HG02623 (cell line): ENCODE measurements around the gene KCNK4.
"Not testable (repeated sequence)": the region's sequence is repeated elsewhere in the genome, so short reads cannot be mapped to it uniquely, and the experiment has no call there.

ENCODE experiments used
- ATAC-seq: cut with Tn5 transposase; IDR thresholded peaks from one replicate; pipeline ENCODE4 v1.9.1; 2021; ENCODE audit warnings: moderate library complexity; ENCODE audit not compliant: unreplicated experiment

The KCNK4 gene

DNA sequence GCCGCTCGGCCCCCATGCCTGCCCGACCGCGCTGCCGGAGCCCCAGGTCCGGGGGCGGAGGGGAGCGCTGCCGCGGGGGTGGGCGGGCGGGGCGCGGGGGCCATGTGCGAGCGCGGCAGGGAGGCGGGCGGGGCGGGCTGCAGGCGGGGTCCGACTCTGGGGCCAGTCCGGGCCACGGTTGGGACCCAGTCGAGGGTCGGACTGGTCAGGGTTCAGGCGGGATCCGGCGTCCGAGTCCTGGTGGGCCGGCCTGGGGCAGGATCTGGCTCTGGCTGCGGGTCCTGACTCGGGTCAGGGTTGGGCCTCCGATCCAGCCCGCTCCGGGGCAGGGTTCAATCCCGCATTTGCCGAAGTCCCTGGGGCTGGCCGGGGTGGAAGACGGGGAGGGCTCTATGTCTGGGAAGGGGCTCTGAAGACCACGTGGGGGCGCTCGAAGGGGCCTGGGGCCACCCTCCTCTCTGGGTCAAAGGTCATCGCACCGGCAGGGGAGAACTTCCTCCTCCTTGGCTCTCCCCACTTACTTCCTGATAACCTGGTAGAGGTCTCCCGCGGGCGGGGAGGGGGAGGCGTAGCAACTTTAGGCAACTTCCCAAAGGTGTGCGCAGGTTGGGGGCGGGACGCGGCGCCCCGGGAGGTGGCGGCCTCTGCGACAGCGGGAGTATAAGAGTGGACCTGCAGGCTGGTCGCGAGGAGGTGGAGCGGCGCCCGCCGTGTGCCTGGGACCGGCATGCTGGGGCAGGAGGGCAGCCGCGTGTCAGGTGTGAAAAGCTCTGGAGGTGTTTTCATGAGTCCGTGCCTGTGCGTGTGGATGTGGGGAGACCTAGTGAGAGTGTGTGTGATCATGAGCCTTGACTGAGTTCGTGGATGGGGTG, 14.8 kb downstream of the KCNK4 start:
- ATAC-seq = peak; percentile 15

- ATAC-seq = no peak
These were observed 15.4 kb downstream of the KCNK4 start for GRCh38 chr11:64306563-64306875.

- no peak for ATAC-seq
These were observed 15.9 kb downstream of the KCNK4 start for GRCh38 chr11:64306876-64307622.

- not testable (repeated sequence) for ATAC-seq
These were observed 16.7 kb downstream of the KCNK4 start for GRCh38 chr11:64307795-64308194.

- no peak for ATAC-seq
These were observed 21.8 kb downstream of the KCNK4 start for GRCh38 chr11:64312947-64313346.

DNA sequence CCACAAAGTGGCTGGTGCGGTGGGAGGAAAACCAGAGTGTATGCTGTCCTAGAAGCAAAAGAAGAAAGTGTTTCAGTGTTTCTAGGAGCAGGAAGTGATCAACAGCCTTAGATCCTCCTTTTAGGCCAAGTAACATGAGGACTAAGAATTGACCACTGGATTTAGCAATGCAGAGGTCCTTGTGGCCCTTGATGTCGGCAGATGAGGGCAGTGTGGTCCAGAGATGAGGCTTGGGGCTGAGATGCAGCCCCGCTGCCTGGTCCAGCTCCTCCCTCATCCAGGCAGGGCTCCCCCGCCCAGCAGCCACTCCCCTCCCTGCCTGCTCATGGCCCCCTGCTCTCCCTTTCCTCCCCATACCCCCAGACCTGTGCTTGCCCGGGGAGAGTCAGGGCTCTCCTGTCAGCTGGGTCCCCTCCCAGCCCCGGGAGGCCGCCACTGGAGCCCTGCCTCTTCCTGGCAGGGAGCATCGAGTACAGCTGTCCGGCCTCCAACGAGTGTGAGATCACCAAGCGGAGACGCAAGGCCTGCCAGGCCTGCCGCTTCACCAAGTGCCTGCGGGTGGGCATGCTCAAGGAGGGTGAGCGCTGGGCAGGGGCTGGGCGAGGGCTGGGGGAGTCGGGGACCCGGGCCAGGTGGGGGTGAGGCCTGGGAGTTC, 22.5 kb downstream of the KCNK4 start:
- no peak for ATAC-seq

DNA sequence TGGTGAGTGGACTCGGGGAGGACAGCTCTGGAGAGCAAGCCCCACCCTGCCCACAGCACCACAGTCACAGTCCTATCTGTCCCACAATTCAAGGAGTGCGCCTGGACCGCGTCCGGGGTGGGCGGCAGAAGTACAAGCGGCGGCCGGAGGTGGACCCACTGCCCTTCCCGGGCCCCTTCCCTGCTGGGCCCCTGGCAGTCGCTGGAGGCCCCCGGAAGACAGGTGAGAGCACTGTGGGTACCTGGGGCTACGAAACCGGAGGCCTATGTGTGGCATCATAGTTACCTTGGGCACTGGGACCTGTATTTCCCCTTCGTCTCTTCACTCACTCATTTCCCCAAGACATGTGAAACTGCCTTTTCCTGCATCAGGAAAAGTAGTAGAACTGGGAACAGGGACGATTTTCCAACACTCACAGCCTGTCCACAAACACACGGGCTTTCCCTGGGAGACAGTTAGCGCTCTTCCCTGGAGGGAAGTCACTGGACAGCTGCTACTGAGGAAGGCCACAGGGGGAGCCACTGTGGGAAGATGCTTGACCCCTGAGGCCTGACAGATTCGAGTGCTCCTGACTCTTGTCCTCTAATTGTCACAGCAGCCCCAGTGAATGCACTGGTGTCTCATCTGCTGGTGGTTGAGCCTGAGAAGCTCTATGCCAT, 23.2 kb downstream of the KCNK4 start:
- no peak for ATAC-seq

DNA sequence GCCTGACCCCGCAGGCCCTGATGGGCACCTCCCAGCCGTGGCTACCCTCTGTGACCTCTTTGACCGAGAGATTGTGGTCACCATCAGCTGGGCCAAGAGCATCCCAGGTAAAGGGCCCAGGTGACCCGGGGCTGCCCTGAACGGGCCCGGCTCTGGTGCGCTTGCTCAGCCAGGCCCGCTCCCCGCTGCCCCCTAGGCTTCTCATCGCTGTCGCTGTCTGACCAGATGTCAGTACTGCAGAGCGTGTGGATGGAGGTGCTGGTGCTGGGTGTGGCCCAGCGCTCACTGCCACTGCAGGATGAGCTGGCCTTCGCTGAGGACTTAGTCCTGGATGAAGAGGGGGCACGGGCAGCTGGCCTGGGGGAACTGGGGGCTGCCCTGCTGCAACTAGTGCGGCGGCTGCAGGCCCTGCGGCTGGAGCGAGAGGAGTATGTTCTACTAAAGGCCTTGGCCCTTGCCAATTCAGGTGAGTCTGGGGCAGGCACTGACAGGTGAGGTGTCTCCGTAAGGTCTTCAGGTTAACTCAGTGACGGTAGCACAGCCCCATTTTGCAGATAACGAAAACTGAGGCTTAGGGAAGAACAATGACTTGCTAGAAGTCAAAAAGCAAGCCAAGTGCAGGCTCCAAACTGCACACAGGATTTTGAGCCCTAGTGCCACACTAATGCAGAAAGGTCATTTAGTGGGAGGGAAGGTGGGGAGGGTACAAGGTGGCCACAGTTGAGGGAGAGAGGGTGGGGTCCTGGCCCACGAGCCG, 23.9 kb downstream of the KCNK4 start:
- ATAC-seq = no peak

GRCh38 chr11:64315667-64316526, 24.8 kb downstream of the KCNK4 start:
- ATAC-seq = not testable (repeated sequence)

DNA sequence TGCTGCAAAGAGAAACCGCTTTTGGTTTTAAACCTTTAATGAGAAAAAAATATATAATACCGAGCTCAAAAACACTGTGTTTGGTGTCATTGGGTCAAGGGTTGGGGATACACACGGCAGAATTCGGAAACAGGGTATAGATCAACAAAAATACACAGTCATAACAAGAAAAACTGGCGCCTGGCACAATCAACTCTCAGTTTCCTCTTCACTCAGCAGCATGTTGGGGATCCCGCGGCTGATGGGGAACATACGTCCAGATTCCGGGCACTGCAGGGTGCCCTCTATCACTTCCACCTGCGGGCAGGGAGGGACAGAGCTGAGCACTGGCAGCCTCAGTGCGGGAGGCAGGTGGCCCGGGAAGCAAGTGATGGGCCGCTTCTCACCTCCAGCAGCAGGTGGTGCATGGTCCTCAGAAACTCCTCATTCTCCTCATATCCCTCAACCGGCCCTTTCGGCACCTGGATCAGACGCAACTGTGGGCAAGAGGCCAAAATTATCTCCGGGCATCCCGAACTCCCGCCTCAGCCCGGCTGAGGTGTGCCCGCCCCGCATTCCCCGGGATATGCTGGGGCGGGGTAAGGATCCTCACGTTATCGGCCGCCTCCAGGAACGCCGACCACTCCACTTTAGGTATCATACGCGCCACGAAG, 25.7 kb downstream of the KCNK4 start:
- ATAC-seq = no peak

DNA sequence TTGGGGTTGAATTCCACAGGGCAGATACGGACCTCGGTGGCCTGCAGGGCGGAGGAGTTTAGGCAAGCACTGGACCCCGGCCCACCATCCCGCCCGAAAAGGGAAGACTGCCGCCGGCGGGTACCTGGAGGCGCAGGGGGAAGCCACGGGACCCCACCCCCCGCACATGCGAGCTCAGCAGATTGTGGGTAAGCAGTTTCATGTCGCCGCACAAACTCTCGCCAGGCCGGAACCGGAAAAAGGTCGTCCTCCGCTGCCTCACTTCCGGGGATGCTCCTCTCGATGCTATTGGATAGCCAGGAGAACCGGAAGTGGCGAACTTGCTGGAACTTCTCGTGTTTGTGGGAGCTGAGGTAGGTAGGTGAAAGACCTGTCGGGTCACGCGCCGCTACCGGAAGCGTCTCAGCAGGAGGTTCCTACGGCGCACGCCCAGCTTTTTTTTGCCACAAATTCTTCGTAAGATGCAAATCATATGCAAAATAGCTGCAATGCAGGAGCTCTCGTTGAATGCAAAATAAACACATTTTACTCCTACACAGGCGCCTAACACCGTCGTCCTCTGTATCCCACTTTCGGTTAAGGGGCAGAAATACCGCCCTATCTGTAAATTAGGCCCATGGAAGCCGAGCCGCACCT, 26.3 kb downstream of the KCNK4 start, which contains the start of gene TRMT112:
TRMT112 (minus strand) TSS at position 235 of the 636 bp plus-strand sequence; CDS start at position 202, 33 bp downstream.
- peak; percentile 62 for ATAC-seq

GRCh38 chr11:64317961-64318765, 27.1 kb downstream of the KCNK4 start, which contains the start of gene PRDX5:
Gene PRDX5, plus strand, starts transcription at chr11:64318121. Its CDS starts 95 bp downstream, at chr11:64318216.
- ATAC-seq = peak; percentile 60

GRCh38 chr11:64318766-64319761, 28.0 kb downstream of the KCNK4 start:
- no peak for ATAC-seq

- ATAC-seq = no peak
These were observed 29.5 kb downstream of the KCNK4 start for GRCh38 chr11:64320556-64320955.

- ATAC-seq = no peak
These were observed 29.9 kb downstream of the KCNK4 start for GRCh38 chr11:64321026-64321425.

DNA sequence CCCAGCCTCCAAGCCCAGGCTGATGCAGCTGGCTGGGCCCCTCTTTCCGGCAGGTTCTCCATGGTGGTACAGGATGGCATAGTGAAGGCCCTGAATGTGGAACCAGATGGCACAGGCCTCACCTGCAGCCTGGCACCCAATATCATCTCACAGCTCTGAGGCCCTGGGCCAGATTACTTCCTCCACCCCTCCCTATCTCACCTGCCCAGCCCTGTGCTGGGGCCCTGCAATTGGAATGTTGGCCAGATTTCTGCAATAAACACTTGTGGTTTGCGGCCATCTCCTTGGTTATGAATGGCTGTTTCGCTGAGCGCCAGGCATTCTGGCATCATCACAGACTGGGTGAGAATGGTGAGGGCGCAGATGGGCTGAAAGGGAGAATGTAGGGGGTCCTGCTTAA, 30.4 kb downstream of the KCNK4 start:
- ATAC-seq = no peak
